ENCODE data around the gene TJP2. TPM values are rescaled to one million over a fixed set of nuclear protein-coding genes. Genes with fewer than 3 reads are reported as not detected.

The TJP2 gene
- total and polyA plus RNA-seq, 10 of the 15 experiments (the other 5 are each of a cell fraction or from before 2014, with no cell fraction given), result 6.4 to 59.9 (median 29.7) TPM

GRCh38 chr9:69194702-69195418 lies 20.8 kb downstream of the TJP2 start:
- Histone ChIP-seq H3K4me1 (ENCODE audit: control insufficient read depth, insufficient read depth, low read length) (peaks cover 15% of the 10 kb centered on the region), H3K4me2 (ENCODE audit: control insufficient read depth, insufficient read depth) (no peak overlapping the region), H3K79me2 (ENCODE audit: control insufficient read depth, insufficient read depth, low read length) (peaks cover 32% of the 10 kb centered on the region), H3K36me3 (ENCODE audit: control insufficient read depth in 2 of 2, insufficient read depth in 2 of 2, low read length in 1 of 2) (no peaks in the 10 kb centered on the region), H4K20me1 (ENCODE audit: control insufficient read depth, insufficient read depth) (0 out of 2 replicates have a peak, but pooled peaks cover 6% of the 10 kb centered on the region), H2AFZ (ENCODE audit: control insufficient read depth, low read depth, low read length) (no peak overlapping the region), H3K4me3 (no peak overlapping the region), H3K27me3 (replicated peaks in 1 of 2; ENCODE audit: control insufficient read depth in 2 of 2, insufficient read depth in 2 of 2, low read length in 1 of 2) (no peaks in the 10 kb centered on the region), H3K9ac (ENCODE audit: control insufficient read depth, insufficient read depth, low read length) (no peak overlapping the region), H3K9me3 (replicated peaks; ENCODE audit: control insufficient read depth, insufficient read depth, low read length) (no peaks in the 10 kb centered on the region), H3K27ac (ENCODE audit: control insufficient read depth, insufficient read depth) (no peak overlapping the region)
- no peak for TF ChIP-seq PAX5 (IDR thresholded peaks at IDR 0.05; ENCODE audit: borderline replicate concordance, low read depth, low read length)
- no peak for TF ChIP-seq ZNF24 (IDR thresholded peaks at IDR 0.05)
- no peak for TF ChIP-seq NKRF (conservative IDR thresholded peaks at IDR 0.05)
- TF ChIP-seq FOXK2 (IDR thresholded peaks at IDR 0.05), result no peak
- no peak for TF ChIP-seq IKZF2 (IDR thresholded peaks at IDR 0.05)
- TF ChIP-seq PML (IDR thresholded peaks at IDR 0.05; ENCODE audit: low read length), result no peak
- no peak for TF ChIP-seq CEBPZ (IDR thresholded peaks at IDR 0.05; ENCODE audit: low read depth, low read length)
- no peak for TF ChIP-seq ZNF217 (IDR thresholded peaks at IDR 0.05)
- TF ChIP-seq CHD2 (IDR thresholded peaks at IDR 0.05; ENCODE audit: borderline replicate concordance, low read depth, low read length), result no peak
- TF ChIP-seq TCF12 (IDR thresholded peaks at IDR 0.05; ENCODE audit: low read depth, low read length), result no peak
- TF ChIP-seq BHLHE40 (IDR thresholded peaks at IDR 0.05; ENCODE audit: borderline replicate concordance in 1 of 2, low read depth in 2 of 2, low read length in 1 of 2), result no peak
- no peak for TF ChIP-seq KLF5 (IDR thresholded peaks at IDR 0.05; ENCODE audit: partially characterized antibody)
- no peak for TF ChIP-seq CBX3 (IDR thresholded peaks at IDR 0.05; ENCODE audit: borderline replicate concordance, low read depth)
- TF ChIP-seq YY1 (IDR thresholded peaks at IDR 0.05; ENCODE audit: low read depth, low read length), result no peak
- ChIA-PET SMC1A (ENCODE audit: uncharacterized antibody, unreplicated experiment) (interaction anchor here (0.7 to 7.2 kb wide), 16 partner anchors 8 to 723 kb away, joined by 3 to 130 read pairs (median 5); partner anchors contain the start of gene FXN), POLR2A (interaction anchor here (0.9 to 1.5 kb wide), 3 partner anchors 20 to 142 kb away, joined by 3 to 4 read pairs (median 3); no protein-coding TSS in a partner anchor), RAD21 (ENCODE audit: unreplicated experiment) (interaction anchor here (0.8 to 8.9 kb wide), 8 partner anchors 8 to 159 kb away, joined by 3 to 159 read pairs (median 4); partner anchors contain the start of gene TJP2), CTCF (interaction anchor here (0.7 to 10.1 kb wide), 15 partner anchors 10 to 161 kb away, joined by 3 to 289 read pairs (median 5); partner anchors contain the start of genes FXN and TJP2)
- BruUV-seq (replicated peaks), result no TSS peak
- in situ Hi-C loops (cut with MboI) (loop anchor here (5.0 kb wide), 1 partner anchor 138 kb away; no protein-coding TSS in a partner anchor), intact Hi-C loops (cut with micrococcal nuclease; ENCODE audit: unreplicated experiment) (loop anchor here (5.0 kb wide), 1 partner anchor 73 kb away; no protein-coding TSS in a partner anchor)
- WGBS (ENCODE audit: insufficient coverage, insufficient replicate concordance, low lambda C conversion rate, missing lambda C conversion rate), result 65% methylated on average over 5 of the region's 5 CpGs
- DNase-seq (ENCODE audit: low read depth, low spot score) (no peak), ATAC-seq (no peak), FAIRE-seq (no peak)

Data from GM12878 (cell line).